SK-N-MC (cell line): ENCODE measurements around the gene ACER3.
"Not testable (repeated sequence)": the region's sequence is repeated elsewhere in the genome, so short reads cannot be mapped to it uniquely, and the experiment has no call there.

Source experiments
- DNase-seq: peaks from one replicate; pipeline ENCODE4 v3.0.0-alpha.2; 2011; ENCODE audit warnings: low read depth, low spot score
- H3K27ac ChIP-seq: fragments of 200-600 bp; sonication (generic); 2 replicates; pipeline ENCODE4 v1.5.1; 2016; ENCODE audit warnings: mixed run types
- H3K36me3 ChIP-seq: fragments of 200-600 bp; sonication (generic); 2 replicates; pipeline ENCODE4 v1.6.1; 2017; ENCODE audit warnings: antibody characterized with exemption, low read length, mixed read lengths; ENCODE audit not compliant: insufficient read depth
- H3K4me3 ChIP-seq: fragments of 200-600 bp; sonication (generic); 2 replicates; pipeline ENCODE4 v1.5.1; 2016
- H3K9ac ChIP-seq: fragments of 200-600 bp; sonication (generic); 2 replicates; pipeline ENCODE4 v1.8.0; 2017; ENCODE audit warnings: mixed run types, mixed read lengths; ENCODE audit not compliant: insufficient read length
- H3K9me3 ChIP-seq: fragments of 200-600 bp; sonication (generic); 2 replicates; pipeline ENCODE4 v1.6.1; 2017; ENCODE audit warnings: low read depth, mild to moderate bottlenecking, antibody characterized with exemption, low read length, moderate library complexity, mixed read lengths
- EZH2 ChIP-seq: fragments of 200-600 bp; sonication (generic); IDR thresholded peaks from one replicate; pipeline ENCODE4 v1.6.1; 2017; ENCODE audit warnings: antibody characterized with exemption
- FOXP2 ChIP-seq: optimal IDR thresholded peaks from 2 replicates; pipeline ENCODE3; 2011; ENCODE audit warnings: mild to moderate bottlenecking, moderate library complexity; ENCODE audit not compliant: insufficient read depth; ENCODE audit errors: extremely low read length, control extremely low read depth
- POLR2AphosphoS5 ChIP-seq: IDR thresholded peaks from 2 replicates; pipeline ENCODE4 v1.6.1; 2012; ENCODE audit warnings: mild to moderate bottlenecking, low read depth, low read length, borderline replicate concordance

The ACER3 gene

DNA sequence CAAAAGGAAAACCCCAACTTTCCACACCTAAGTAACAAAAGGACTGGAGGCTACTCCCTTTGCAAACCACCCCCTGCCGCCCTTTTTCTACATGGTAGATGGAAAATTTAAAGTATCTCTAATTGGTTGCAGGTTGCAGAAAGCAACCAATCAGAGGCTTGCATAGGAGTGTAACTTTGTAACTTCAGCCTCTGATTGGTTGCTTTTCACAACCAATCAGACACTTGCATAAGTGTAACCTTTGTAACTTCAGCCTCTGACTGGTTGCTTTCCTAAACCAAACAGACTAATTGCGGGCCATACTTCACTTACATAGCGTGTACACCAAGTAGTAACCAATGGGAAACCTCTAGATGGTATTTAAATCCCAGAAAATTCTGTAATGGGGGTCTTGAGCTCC lies 16.8 kb upstream of the ACER3 start:
- no peak for DNase-seq
- Histone ChIP-seq H3K36me3 (no peaks in the 10 kb centered on the region), H3K27ac (no peak overlapping the region), H3K9me3 (no peaks in the 10 kb centered on the region), H3K9ac (no peak overlapping the region), H3K4me3 (no peak overlapping the region)
- TF ChIP-seq POLR2AphosphoS5 (no peak), FOXP2 (no peak), EZH2 (no peak)

GRCh38 chr11:76844511-76844910 lies 16.2 kb upstream of the ACER3 start:
- Histone ChIP-seq H3K4me3 (no peak overlapping the region), H3K27ac (no peak overlapping the region), H3K9me3 (no peaks in the 10 kb centered on the region), H3K9ac (no peak overlapping the region), H3K36me3 (no peaks in the 10 kb centered on the region)
- DNase-seq, result no peak
- TF ChIP-seq EZH2 (no peak), POLR2AphosphoS5 (no peak), FOXP2 (no peak)

- no peak overlapping the region for H3K9ac ChIP-seq
- no peak overlapping the region for H3K4me3 ChIP-seq
- no peak for TF ChIP-seq EZH2
- no peak for TF ChIP-seq FOXP2
- no peak for TF ChIP-seq POLR2AphosphoS5
- H3K27ac ChIP-seq, result no peak overlapping the region
- no peak for DNase-seq
- H3K36me3 ChIP-seq, result no peaks in the 10 kb centered on the region
- no peaks in the 10 kb centered on the region for H3K9me3 ChIP-seq
Measured at GRCh38 chr11:76845069-76845468, 15.6 kb upstream of the ACER3 start.

- no peak overlapping the region for H3K27ac ChIP-seq
- no peaks in the 10 kb centered on the region for H3K9me3 ChIP-seq
- TF ChIP-seq EZH2 (no peak), POLR2AphosphoS5 (no peak), FOXP2 (no peak)
- no peak for DNase-seq
- no peak overlapping the region for H3K4me3 ChIP-seq
- no peak overlapping the region for H3K9ac ChIP-seq
- no peaks in the 10 kb centered on the region for H3K36me3 ChIP-seq
Measured at GRCh38 chr11:76846441-76846840, 14.3 kb upstream of the ACER3 start.

GRCh38 chr11:76849376-76849775 lies 11.3 kb upstream of the ACER3 start:
- DNase-seq, result no peak

GRCh38 chr11:76850130-76850529 lies 10.6 kb upstream of the ACER3 start:
- DNase-seq, result no peak
- no peak for TF ChIP-seq EZH2
- no peak for TF ChIP-seq FOXP2
- TF ChIP-seq POLR2AphosphoS5, result no peak
- H3K9ac ChIP-seq, result no peak overlapping the region
- H3K9me3 ChIP-seq, result no peaks in the 10 kb centered on the region
- no peak overlapping the region for H3K4me3 ChIP-seq
- H3K27ac ChIP-seq, result no peak overlapping the region
- H3K36me3 ChIP-seq, result no peaks in the 10 kb centered on the region

More at GRCh38 chr11:76849376-76849775, 11.3 kb upstream of the ACER3 start:
- H3K27ac ChIP-seq, result no peak overlapping the region
- H3K4me3 ChIP-seq, result no peak overlapping the region
- H3K9ac ChIP-seq, result no peak overlapping the region
- H3K36me3 ChIP-seq, result no peaks in the 10 kb centered on the region
- no peak for TF ChIP-seq POLR2AphosphoS5
- TF ChIP-seq FOXP2, result no peak
- TF ChIP-seq EZH2, result no peak
- H3K9me3 ChIP-seq, result no peaks in the 10 kb centered on the region

DNA sequence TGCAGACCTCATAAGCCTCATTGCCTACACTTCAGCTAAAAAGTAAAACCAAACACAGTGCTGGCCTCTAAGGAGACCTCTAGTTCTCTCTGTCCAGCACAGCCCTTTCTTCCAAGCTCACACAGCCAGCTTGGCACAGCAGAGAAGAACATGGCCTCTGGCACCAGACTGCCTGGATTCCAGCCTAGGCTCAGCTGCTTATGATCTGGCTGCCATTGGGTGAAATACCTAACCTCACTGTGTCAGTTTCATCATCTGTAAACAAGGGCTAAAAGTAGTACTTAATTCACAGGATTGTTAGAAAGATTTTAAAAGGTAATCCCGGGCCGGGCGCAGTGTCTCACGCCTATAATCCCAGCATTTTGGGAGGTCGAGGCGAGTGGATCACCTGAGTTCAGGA lies 9.9 kb upstream of the ACER3 start:
- no peaks in the 10 kb centered on the region for H3K9me3 ChIP-seq
- no peak for DNase-seq
- no peak overlapping the region for H3K4me3 ChIP-seq
- TF ChIP-seq FOXP2 (no peak), POLR2AphosphoS5 (no peak), EZH2 (no peak)
- H3K9ac ChIP-seq, result no peak overlapping the region
- no peak overlapping the region for H3K27ac ChIP-seq
- H3K36me3 ChIP-seq, result no peaks in the 10 kb centered on the region

DNA sequence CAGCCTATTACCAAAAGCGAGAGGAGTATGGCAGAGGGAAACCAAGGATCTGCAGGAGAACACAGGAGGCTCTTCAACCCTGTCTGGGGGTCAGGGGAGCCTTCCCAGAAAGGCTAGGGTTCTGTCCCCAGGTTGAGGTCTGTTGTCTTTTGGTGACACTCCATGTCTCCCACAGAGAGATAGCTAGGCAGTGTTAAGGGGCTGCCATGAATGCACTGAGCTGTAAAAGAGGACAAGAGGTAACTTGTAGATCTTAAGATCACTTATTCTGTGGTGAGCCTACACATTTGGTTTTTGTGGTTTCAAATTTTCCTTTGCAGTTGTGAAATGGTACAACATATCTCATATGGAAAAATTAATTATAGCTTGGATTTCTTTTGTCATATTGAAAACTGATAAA lies 6.0 kb upstream of the ACER3 start:
- no peak for DNase-seq
- Histone ChIP-seq H3K4me3 (no peak overlapping the region), H3K9me3 (no peaks in the 10 kb centered on the region), H3K27ac (no peak overlapping the region), H3K9ac (no peak overlapping the region), H3K36me3 (no peaks in the 10 kb centered on the region)
- no peak for TF ChIP-seq EZH2
- no peak for TF ChIP-seq POLR2AphosphoS5
- TF ChIP-seq FOXP2, result no peak

DNA sequence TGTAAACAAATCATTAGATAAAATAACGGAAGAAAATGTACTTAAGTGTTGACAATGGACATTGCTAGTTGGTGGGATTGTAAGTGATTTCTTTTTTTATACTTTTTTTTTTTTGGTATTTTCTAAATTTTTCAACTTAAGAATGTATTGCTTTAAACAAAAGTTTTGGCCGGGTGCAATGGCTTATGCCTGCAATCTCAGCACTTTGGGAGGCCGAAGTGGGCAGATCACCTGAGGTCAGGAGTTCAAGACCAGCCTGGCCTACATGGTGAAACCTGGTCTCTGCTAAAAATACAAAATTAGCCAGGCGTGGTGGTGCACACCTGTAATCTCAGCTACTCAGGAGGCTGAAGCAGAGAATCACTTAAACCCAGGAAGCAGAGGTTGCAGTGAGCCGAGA lies 5.0 kb upstream of the ACER3 start:
- not testable (repeated sequence) for H3K9me3 ChIP-seq, H3K36me3 ChIP-seq, DNase-seq, H3K9ac ChIP-seq, H3K4me3 ChIP-seq, H3K27ac ChIP-seq

GRCh38 chr11:76856106-76856505 lies 4.6 kb upstream of the ACER3 start:
- DNase-seq, result no peak
- no peak for TF ChIP-seq POLR2AphosphoS5
- no peak for TF ChIP-seq FOXP2
- TF ChIP-seq EZH2, result no peak
- no peak overlapping the region for H3K4me3 ChIP-seq
- no peaks in the 10 kb centered on the region for H3K36me3 ChIP-seq
- no peak overlapping the region for H3K9ac ChIP-seq
- no peak overlapping the region for H3K27ac ChIP-seq
- H3K9me3 ChIP-seq, result no peaks in the 10 kb centered on the region

DNA sequence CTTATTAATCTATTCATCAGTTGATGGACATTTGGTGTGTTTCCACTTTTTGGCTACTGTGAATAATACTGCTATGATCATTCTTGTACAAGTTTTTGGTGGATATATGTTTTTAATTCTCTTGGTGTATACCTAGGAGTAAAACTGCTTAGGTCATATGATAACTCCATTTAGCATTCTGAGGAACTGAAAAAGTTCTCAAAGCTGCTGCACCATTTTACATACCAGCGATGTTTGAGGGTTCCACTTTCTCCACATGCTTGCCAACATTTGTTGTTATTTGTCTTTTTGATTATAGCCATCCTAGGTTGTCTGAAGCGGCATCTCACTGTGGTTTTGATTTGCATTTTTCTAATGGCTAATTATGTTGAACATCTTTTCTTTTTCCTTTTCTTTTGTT lies 4.1 kb upstream of the ACER3 start:
- Histone ChIP-seq H3K9ac (no peak overlapping the region), H3K9me3 (no peaks in the 10 kb centered on the region), H3K27ac (no peak overlapping the region), H3K36me3 (no peaks in the 10 kb centered on the region), H3K4me3 (no peak overlapping the region)
- TF ChIP-seq POLR2AphosphoS5 (no peak), EZH2 (no peak), FOXP2 (no peak)
- no peak for DNase-seq
